CD4-positive, alpha-beta T cell treated with Interleukin-6 at 100 ng/mL for 8 hours (primary cell): ENCODE data around the gene LRRC28.

ENCODE experiments used
- DNase-seq: peaks from one replicate; pipeline ENCODE4 v3.0.0-alpha.2; 2020; ENCODE audit warnings: mixed read lengths, low spot score

The LRRC28 gene

GRCh38 chr15:99249270-99249841 is 1.9 kb upstream of the LRRC28 start, which contains the start of gene TTC23:
TTC23 (minus strand) TSS chr15:99249581; CDS start chr15:99228712, 20,869 bp downstream.
- no peak for DNase-seq

GRCh38 chr15:99250001-99250400 is 1.3 kb upstream of the LRRC28 start:
- no peak for DNase-seq

- no peak for DNase-seq
Observed at GRCh38 chr15:99250494-99250856, 806 bp upstream of the LRRC28 start.

- no peak for DNase-seq
Observed at GRCh38 chr15:99252326-99252725, 1.0 kb downstream of the LRRC28 start.

GRCh38 chr15:99253381-99254090 is 2.3 kb downstream of the LRRC28 start:
- DNase-seq: no peak

GRCh38 chr15:99257107-99257750 is 5.9 kb downstream of the LRRC28 start:
- DNase-seq: no peak

- DNase-seq: no peak
Observed at GRCh38 chr15:99264125-99264524, 12.8 kb downstream of the LRRC28 start.

- no peak for DNase-seq
Observed at GRCh38 chr15:99265541-99266070, 14.3 kb downstream of the LRRC28 start.

GRCh38 chr15:99267957-99268356 is 16.7 kb downstream of the LRRC28 start:
- DNase-seq: no peak

- no peak for DNase-seq
Observed at GRCh38 chr15:99268431-99268830, 17.1 kb downstream of the LRRC28 start.

- no peak for DNase-seq
Observed at GRCh38 chr15:99273801-99274200, 22.5 kb downstream of the LRRC28 start.

GRCh38 chr15:99275061-99275460 is 23.8 kb downstream of the LRRC28 start:
- DNase-seq: no peak

GRCh38 chr15:99275525-99276128 is 24.3 kb downstream of the LRRC28 start:
- no peak for DNase-seq

- no peak for DNase-seq
Observed at GRCh38 chr15:99279290-99279689, 28.0 kb downstream of the LRRC28 start.

- DNase-seq: no peak
Observed at GRCh38 chr15:99279827-99280226, 28.5 kb downstream of the LRRC28 start.

- DNase-seq: no peak
Observed at GRCh38 chr15:99282121-99282520, 30.8 kb downstream of the LRRC28 start.

- DNase-seq: no peak
Observed at GRCh38 chr15:99282586-99282985, 31.3 kb downstream of the LRRC28 start.

- DNase-seq: no peak
Observed at GRCh38 chr15:99283717-99284116, 32.4 kb downstream of the LRRC28 start.

- no peak for DNase-seq
Observed at GRCh38 chr15:99291643-99292042, 40.4 kb downstream of the LRRC28 start.

GRCh38 chr15:99295840-99296239 is 44.6 kb downstream of the LRRC28 start:
- DNase-seq: no peak

- DNase-seq: no peak
Observed at GRCh38 chr15:99296386-99296785, 45.1 kb downstream of the LRRC28 start.

GRCh38 chr15:99303907-99304306 is 52.6 kb downstream of the LRRC28 start:
- no peak for DNase-seq
